Activated B cell treated with CpG ODN at 0.5 μM for 24 hours (primary cell): ENCODE results near the gene GIGYF1. TPM values are rescaled to one million over a fixed set of nuclear protein-coding genes. Genes with fewer than 3 reads are reported as not detected.

Experiments
- ATAC-seq: fragments of 200-7000 bp; cut with Tn5 transposase; one replicate; pipeline ENCODE4 v1.10.0; 2021; ENCODE audit warnings: low read depth, mild to moderate bottlenecking, moderate library complexity
- CTCF ChIA-PET: fragments of 350-600 bp; sonication (Branson Sonifier 250); formaldehyde crosslinking; loops from one replicate; lab custom pipeline; 2021; ENCODE audit warnings: antibody characterized with exemption; lab: Charles Lee
- POLR2A ChIA-PET: fragments of 350-600 bp; sonication (Branson Sonifier 250); formaldehyde crosslinking; loops from one replicate; lab custom pipeline; 2021; ENCODE audit warnings: antibody characterized with exemption; lab: Charles Lee
- DNase-seq: peaks from one replicate; pipeline ENCODE4 v3.0.0; 2022
- H3K27ac Mint-ChIP-seq: one replicate; pipeline ENCODE4 v1.8.0; 2020; ENCODE audit warnings: mixed read lengths
- H3K27me3 Mint-ChIP-seq: one replicate; pipeline ENCODE4 v1.8.0; 2021; ENCODE audit warnings: mixed read lengths
- H3K36me3 Mint-ChIP-seq: one replicate; pipeline ENCODE4 v1.8.0; 2021; ENCODE audit warnings: low read depth, mixed read lengths
- H3K4me1 Mint-ChIP-seq: one replicate; pipeline ENCODE4 v1.8.0; 2021; ENCODE audit warnings: mixed read lengths
- H3K4me3 Mint-ChIP-seq: one replicate; pipeline ENCODE4 v1.8.0; 2020; ENCODE audit warnings: mild to moderate bottlenecking, mixed read lengths
- H3K9me3 Mint-ChIP-seq: one replicate; pipeline ENCODE4 v1.8.0; 2020; ENCODE audit warnings: mixed read lengths
- CTCF ChIP-seq: fragments of 200-600 bp; IDR thresholded peaks from one replicate; pipeline ENCODE4 v1.8.0; 2022; ENCODE audit warnings: antibody characterized with exemption, mild to moderate bottlenecking
- intact Hi-C: fragments of 100-400 bp; cut with micrococcal nuclease; formaldehyde crosslinking; loops from one replicate; pipeline ENCODE4 v1.15.1; 2024
- total RNA-seq: library from RNA; stranded (reverse); gene quantifications from 2 replicates; pipeline ENCODE4 v1.2.3, GENCODE V29; 2022

The GIGYF1 gene
- total RNA-seq, 1 donor from 2014 or later: 76.6 TPM

GRCh38 chr7:100681491-100682227 lies 12.4 kb downstream of the GIGYF1 start:
- Mint-ChIP-seq H3K4me3 (no peak overlapping the region), H3K27ac (no peak overlapping the region)

GRCh38 chr7:100680576-100681271 lies 13.3 kb downstream of the GIGYF1 start:
- ChIA-PET CTCF (no interaction called here), POLR2A (interaction anchor here (0.8 to 2.6 kb wide), 3 partner anchors 9 to 15 kb away, joined by 3 to 11 read pairs (median 5); no protein-coding TSS in a partner anchor)
- no peak overlapping the region for H3K4me3 Mint-ChIP-seq
- H3K4me1 Mint-ChIP-seq: peaks cover 4% of the 10 kb centered on the region
- no peak overlapping the region for H3K27ac Mint-ChIP-seq
- intact Hi-C loops: no loop called here
- H3K36me3 Mint-ChIP-seq: peaks cover 71% of the 10 kb centered on the region
- no peaks in the 10 kb centered on the region for H3K9me3 Mint-ChIP-seq
- ATAC-seq (no peak), DNase-seq (no peak)
- no peaks in the 10 kb centered on the region for H3K27me3 Mint-ChIP-seq
- no peak for TF ChIP-seq CTCF

More at GRCh38 chr7:100681491-100682227, 12.4 kb downstream of the GIGYF1 start:
- ChIA-PET POLR2A (interaction anchor here (0.6 to 2.6 kb wide), 5 partner anchors 8 to 172 kb away, joined by 3 to 11 read pairs (median 3); no protein-coding TSS in a partner anchor), CTCF (interaction anchor here (1.9 kb wide), 1 partner anchor 10 kb away, joined by 7 read pairs; no protein-coding TSS in a partner anchor)
- ATAC-seq (no peak), DNase-seq (no peak)
- H3K27me3 Mint-ChIP-seq: no peaks in the 10 kb centered on the region
- peaks cover 73% of the 10 kb centered on the region for H3K36me3 Mint-ChIP-seq
- intact Hi-C loops: no loop called here
- no peaks in the 10 kb centered on the region for H3K9me3 Mint-ChIP-seq
- TF ChIP-seq CTCF: no peak
- peaks cover 2% of the 10 kb centered on the region for H3K4me1 Mint-ChIP-seq

GRCh38 chr7:100679927-100680575 lies 14.0 kb downstream of the GIGYF1 start:
- ATAC-seq (no peak), DNase-seq (no peak)
- H3K4me3 Mint-ChIP-seq: no peak overlapping the region
- H3K9me3 Mint-ChIP-seq: no peaks in the 10 kb centered on the region
- CTCF ChIA-PET: no interaction called here
- no peak for TF ChIP-seq CTCF
- intact Hi-C loops: loop anchor here (10.0 kb wide), 1 partner anchor 595 kb away; the partner anchor contains the start of genes COPS6 and ZNF3
- POLR2A ChIA-PET: interaction anchor here (0.7 to 2.6 kb wide), 3 partner anchors 12 to 77 kb away, joined by 5 to 11 read pairs (median 7); no protein-coding TSS in a partner anchor
- no peak overlapping the region for H3K27ac Mint-ChIP-seq
- H3K27me3 Mint-ChIP-seq: no peaks in the 10 kb centered on the region
- H3K36me3 Mint-ChIP-seq: peaks cover 64% of the 10 kb centered on the region
- peaks cover 4% of the 10 kb centered on the region for H3K4me1 Mint-ChIP-seq

- TF ChIP-seq CTCF: no peak
- ATAC-seq (no peak), DNase-seq (no peak)
- Mint-ChIP-seq H3K9me3 (no peaks in the 10 kb centered on the region), H3K4me1 (peaks cover 5% of the 10 kb centered on the region), H3K4me3 (no peak overlapping the region), H3K27me3 (no peaks in the 10 kb centered on the region), H3K36me3 (peaks cover 60% of the 10 kb centered on the region), H3K27ac (no peak overlapping the region)
- CTCF ChIA-PET: no interaction called here
- POLR2A ChIA-PET: interaction anchor here (0.7 to 2.6 kb wide), 2 partner anchors 13 to 76 kb away, joined by 7 to 11 read pairs; no protein-coding TSS in a partner anchor
- intact Hi-C loops: loop anchor here (10.0 kb wide), 1 partner anchor 595 kb away; the partner anchor contains the start of genes COPS6 and ZNF3
Measured at GRCh38 chr7:100679129-100679926, 14.7 kb downstream of the GIGYF1 start.
